Right atrium auricular region (tissue), 2 donors: ENCODE data around the gene QSER1. TPM values are rescaled to one million over a fixed set of nuclear protein-coding genes. Genes with fewer than 3 reads are reported as not detected.

Source experiments
- DNase-seq: peaks from one replicate; pipeline ENCODE4 v3.0.0-alpha.2; 2019; ENCODE audit warnings: low spot score
- H3K27ac ChIP-seq, 2 donors: fragments of 200-600 bp; sonication (generic); 1 replicate in 1 of 2; 2 replicates in 1 of 2; pipeline ENCODE4 v1.5.1; 2016 to 2019
- H3K27me3 ChIP-seq, 2 donors: fragments of 200-600 bp; sonication (generic); one replicate each; pipeline versions ENCODE4 v1.5.1 to v1.6.0; 2017 to 2019
- H3K36me3 ChIP-seq: fragments of 200-600 bp; sonication (generic); one replicate; pipeline ENCODE4 v1.5.1; 2016
- H3K4me1 ChIP-seq, 2 donors: fragments of 200-600 bp; sonication (generic); one replicate each; pipeline versions ENCODE4 v1.5.1 to v1.6.0; 2017 to 2019
- H3K4me3 ChIP-seq, 2 donors: fragments of 200-600 bp; sonication (generic); 1 replicate in 1 of 2; 2 replicates in 1 of 2; pipeline ENCODE4 v1.5.1; 2017 to 2019; ENCODE audit warnings: mild to moderate bottlenecking in 1 of 2, moderate library complexity in 1 of 2
- H3K9me3 ChIP-seq, 2 donors: fragments of 200-600 bp; sonication (generic); one replicate each; pipeline ENCODE4 v1.5.1; 2019
- CTCF ChIP-seq, 2 donors: fragments of 200-600 bp; sonication (generic); IDR thresholded peaks; one replicate each; pipeline ENCODE4 v1.5.1; 2019; ENCODE audit warnings: antibody characterized with exemption in 2 of 2
- total RNA-seq, 2 donors: library from RNA; depleted of rRNA; stranded (reverse); fragments of >200 nt; gene quantifications; one replicate each; pipeline ENCODE4 v1.1.0, GENCODE V29; 2016

Gene QSER1
- total RNA-seq, 2 donors from 2014 or later = 17.5 to 23.7 TPM

GRCh38 chr11:33013755-33014154 lies 121.1 kb downstream of the QSER1 start:
- Histone ChIP-seq H3K27ac (no peak overlapping the region), H3K4me3 (no peak overlapping the region), H3K4me1 (no peaks in the 10 kb centered on the region), H3K27me3 (no peaks in the 10 kb centered on the region), H3K9me3 (no peaks in the 10 kb centered on the region), H3K36me3 (no peaks in the 10 kb centered on the region)
- TF ChIP-seq CTCF (IDR thresholded peaks at IDR 0.05) = no peak
- DNase-seq = no peak

DNA sequence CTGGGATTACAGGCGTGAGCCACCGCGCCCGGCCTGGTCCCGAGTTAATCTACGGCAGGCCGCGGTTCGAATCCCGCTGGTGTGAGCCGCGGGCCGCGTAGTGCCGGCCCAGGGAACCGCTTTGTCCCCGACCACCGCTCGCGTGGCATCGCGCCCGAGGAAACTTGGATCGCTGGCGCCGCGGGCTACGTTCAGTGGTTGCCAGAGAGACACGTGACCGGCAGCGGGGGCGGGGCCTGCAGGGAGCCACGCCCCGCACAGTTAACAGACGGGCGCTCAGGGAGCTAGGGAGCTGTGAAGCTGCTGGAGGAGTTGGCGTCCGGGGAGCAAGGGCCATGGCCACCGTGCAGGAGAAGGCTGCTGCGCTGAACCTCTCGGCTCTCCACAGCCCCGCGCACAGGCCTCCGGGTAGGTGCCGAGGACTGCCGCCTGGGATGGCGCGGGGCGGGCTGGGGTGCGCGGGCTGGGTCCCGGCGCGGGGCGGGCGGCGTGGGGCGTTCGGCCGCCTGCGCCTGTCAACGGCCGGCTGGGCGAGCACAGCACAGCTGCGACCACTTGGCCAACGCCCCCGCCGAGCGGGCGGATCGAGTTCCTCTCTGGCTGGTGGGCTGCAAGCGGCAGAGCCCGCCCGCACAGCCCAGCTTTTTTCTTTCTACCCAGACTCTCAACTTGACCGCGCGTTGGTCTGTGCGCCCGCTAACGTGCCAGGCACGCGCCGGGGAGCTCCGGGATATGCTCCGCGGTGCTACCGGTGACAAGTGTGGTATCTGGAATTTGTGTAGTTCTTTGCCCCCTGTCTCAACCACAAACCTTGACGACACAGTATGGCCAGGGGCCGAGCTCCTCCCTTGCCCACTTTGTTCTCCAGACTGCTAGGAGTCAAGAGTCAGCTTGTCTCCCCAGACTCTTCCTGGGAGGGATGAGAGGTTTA lies 123.3 kb downstream of the QSER1 start, which contains the start of gene DEPDC7:
Gene DEPDC7, plus strand, starts transcription at position 258 of the 931 bp plus-strand sequence. Its CDS starts 78 bp downstream, at position 336.
- TF ChIP-seq CTCF (IDR thresholded peaks at IDR 0.05) = no peak
- DNase-seq = peak; percentile 89
- H3K4me3 ChIP-seq = peak within 1 kb of the TSS; percentile 42 to 60
- no peaks in the 10 kb centered on the region for H3K4me1 ChIP-seq
- no peaks in the 10 kb centered on the region for H3K36me3 ChIP-seq
- H3K27me3 ChIP-seq = no peaks in the 10 kb centered on the region
- no peaks in the 10 kb centered on the region for H3K9me3 ChIP-seq
- H3K27ac ChIP-seq = peak within 1 kb of the TSS in 1 of 2 donors; percentile 51

- no peak for TF ChIP-seq CTCF (IDR thresholded peaks at IDR 0.05)
- peak overlapping the region; percentile 42 to 60 for H3K4me3 ChIP-seq
- H3K36me3 ChIP-seq = no peaks in the 10 kb centered on the region
- H3K27me3 ChIP-seq = no peaks in the 10 kb centered on the region
- H3K9me3 ChIP-seq = no peaks in the 10 kb centered on the region
- no peak for DNase-seq
- no peaks in the 10 kb centered on the region for H3K4me1 ChIP-seq
- no peak overlapping the region for H3K27ac ChIP-seq
Observed at GRCh38 chr11:33016654-33017053, 124.0 kb downstream of the QSER1 start.

DNA sequence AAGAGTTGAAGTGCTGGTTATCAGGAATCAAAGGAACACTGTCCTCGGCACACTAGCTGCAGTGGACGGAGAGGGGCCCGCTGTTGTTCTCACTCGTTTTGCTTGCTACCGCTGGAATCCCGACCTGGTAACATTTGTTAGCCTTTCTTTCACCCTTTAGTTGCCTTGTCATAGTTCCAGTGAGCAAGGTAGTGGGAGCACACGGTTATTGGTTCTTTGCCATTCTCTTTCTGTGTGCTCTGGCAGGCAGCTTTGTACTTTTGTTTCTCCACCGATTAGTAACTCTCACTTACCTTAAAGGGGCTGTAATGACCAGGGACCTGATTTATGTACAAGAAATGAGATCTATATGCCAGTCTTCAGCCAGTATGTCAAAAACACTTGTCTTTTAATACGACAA lies 124.9 kb downstream of the QSER1 start:
- no peaks in the 10 kb centered on the region for H3K27me3 ChIP-seq
- no peak overlapping the region for H3K27ac ChIP-seq
- no peaks in the 10 kb centered on the region for H3K4me1 ChIP-seq
- H3K4me3 ChIP-seq = no peak overlapping the region
- H3K9me3 ChIP-seq = no peaks in the 10 kb centered on the region
- no peaks in the 10 kb centered on the region for H3K36me3 ChIP-seq
- TF ChIP-seq CTCF (IDR thresholded peaks at IDR 0.05) = no peak
- no peak for DNase-seq

GRCh38 chr11:33017965-33018364 lies 125.4 kb downstream of the QSER1 start:
- H3K4me1 ChIP-seq = no peaks in the 10 kb centered on the region
- H3K36me3 ChIP-seq = no peaks in the 10 kb centered on the region
- no peaks in the 10 kb centered on the region for H3K27me3 ChIP-seq
- DNase-seq = no peak
- no peak overlapping the region for H3K27ac ChIP-seq
- H3K9me3 ChIP-seq = no peaks in the 10 kb centered on the region
- H3K4me3 ChIP-seq = no peak overlapping the region
- TF ChIP-seq CTCF (IDR thresholded peaks at IDR 0.05) = no peak
